IMR-90 (cell line): ENCODE results near the gene PIEZO1. TPM values are rescaled to one million over a fixed set of nuclear protein-coding genes. Genes with fewer than 3 reads are reported as not detected.

Source experiments
- ATAC-seq: fragments of 200-7000 bp; cut with Tn5 transposase; 2 replicates; pipeline ENCODE4 v1.9.1; 2020; ENCODE audit warnings: low read depth, mild to moderate bottlenecking, moderate library complexity
- BruUV-seq: library from RNA; stranded (reverse); fragments of 400-500 nt; replicated peaks from 2 replicates; lab custom pipeline; 2021; lab: Mats Ljungman, UMichigan
- CTCF ChIA-PET: fragments of 300-600 bp; formaldehyde crosslinking; extraction: SDS; loops from one replicate; lab custom pipeline; 2021; ENCODE audit warnings: antibody characterized with exemption; lab: Yijun Ruan, JAX
- POLR2A ChIA-PET: fragments of 300-600 bp; sonication (Branson Sonifier 250); formaldehyde crosslinking; loops from one replicate; lab custom pipeline; 2022; ENCODE audit warnings: antibody characterized with exemption; ENCODE audit not compliant: unreplicated experiment; lab: Charles Lee
- DNase-seq: peaks from one replicate; pipeline ENCODE4 v3.0.0; 2013
- H2AFZ ChIP-seq: replicated peaks from 2 replicates; pipeline ENCODE3; 2013; ENCODE audit warnings: low read length, mild to moderate bottlenecking; ENCODE audit not compliant: poor library complexity
- H2AK5ac ChIP-seq: 2 replicates; pipeline ENCODE4 v1.6.1; 2013; ENCODE audit warnings: low read depth, low read length, inconsistent platforms
- H2AK9ac ChIP-seq: replicated peaks from 2 replicates; pipeline ENCODE3; 2013; ENCODE audit warnings: mild to moderate bottlenecking, low read depth, low read length, moderate library complexity; ENCODE audit not compliant: poor library complexity
- H2BK120ac ChIP-seq: 2 replicates; pipeline ENCODE4 v1.6.1; 2013; ENCODE audit warnings: low read depth, low read length, inconsistent platforms
- H2BK15ac ChIP-seq: 3 replicates; pipeline ENCODE4 v1.6.1; 2013; ENCODE audit warnings: low read depth, low read length, inconsistent platforms
- H2BK20ac ChIP-seq: 2 replicates; pipeline ENCODE4 v1.6.1; 2013; ENCODE audit warnings: low read depth, mild to moderate bottlenecking, inconsistent platforms, low read length, moderate library complexity
- H2BK5ac ChIP-seq: 2 replicates; pipeline ENCODE4 v1.6.1; 2013; ENCODE audit warnings: mild to moderate bottlenecking, low read depth, low read length, inconsistent platforms; ENCODE audit not compliant: poor library complexity, severe bottlenecking
- H3K14ac ChIP-seq: replicated peaks from 2 replicates; pipeline ENCODE4 v1.6.1; 2013; ENCODE audit warnings: low read depth, low read length, inconsistent platforms
- H3K18ac ChIP-seq: 2 replicates; pipeline ENCODE4 v1.6.1; 2013; ENCODE audit warnings: low read depth, low read length, control low read depth
- H3K23ac ChIP-seq: 2 replicates; pipeline ENCODE4 v1.6.1; 2013; ENCODE audit warnings: low read depth, low read length, inconsistent platforms
- H3K27ac ChIP-seq: 2 replicates; pipeline ENCODE4 v1.5.1; 2013; ENCODE audit warnings: mild to moderate bottlenecking, control low read depth, low read length; ENCODE audit not compliant: insufficient read depth
- H3K27me3 ChIP-seq: 2 replicates; pipeline ENCODE4 v1.6.1; 2013; ENCODE audit warnings: low read length; ENCODE audit not compliant: control insufficient read depth, insufficient read depth
- H3K36me3 ChIP-seq: 2 replicates; pipeline ENCODE4 v1.6.1; 2013; ENCODE audit warnings: low read length, mixed read lengths; ENCODE audit not compliant: control insufficient read depth, insufficient read depth
- H3K4ac ChIP-seq: 2 replicates; pipeline ENCODE4 v1.6.1; 2013; ENCODE audit warnings: low read depth, low read length, inconsistent platforms
- H3K4me1 ChIP-seq: 2 replicates; pipeline ENCODE4 v1.6.1; 2013; ENCODE audit warnings: low read length, mixed read lengths; ENCODE audit not compliant: control insufficient read depth, insufficient read depth
- H3K4me2 ChIP-seq: 2 replicates; pipeline ENCODE4 v1.6.1; 2013; ENCODE audit warnings: low read depth, mild to moderate bottlenecking, control low read depth, low read length, moderate library complexity
- H3K4me3 ChIP-seq: 2 replicates; pipeline ENCODE4 v1.5.1; 2013; ENCODE audit warnings: low read depth, mild to moderate bottlenecking, control low read depth, low read length, moderate library complexity; ENCODE audit not compliant: insufficient read depth
- H3K56ac ChIP-seq: 2 replicates; pipeline ENCODE4 v1.6.1; 2013; ENCODE audit warnings: low read length, inconsistent platforms; ENCODE audit not compliant: insufficient read depth; ENCODE audit errors: extremely low read depth
- H3K79me1 ChIP-seq, 2 experiments: 2 replicates each; pipeline ENCODE4 v1.6.1; 2013; ENCODE audit warnings: low read length in 2 of 2, inconsistent platforms in 1 of 2, low read depth in 1 of 2
- H3K9ac ChIP-seq: 2 replicates; pipeline ENCODE4 v1.6.1; 2013; ENCODE audit warnings: low read depth, low read length, control low read depth
- H3K9me1 ChIP-seq: 2 replicates; pipeline ENCODE4 v1.6.1; 2013; ENCODE audit warnings: low read length, inconsistent platforms; ENCODE audit not compliant: insufficient read depth
- H3K9me3 ChIP-seq: 2 replicates; pipeline ENCODE4 v1.6.1; 2013; ENCODE audit warnings: low read length; ENCODE audit not compliant: control insufficient read depth, insufficient read depth
- H4K20me1 ChIP-seq: 2 replicates; pipeline ENCODE4 v1.6.1; 2013; ENCODE audit warnings: low read length, inconsistent platforms; ENCODE audit not compliant: insufficient read depth
- H4K5ac ChIP-seq: 2 replicates; pipeline ENCODE4 v1.6.1; 2013; ENCODE audit warnings: mild to moderate bottlenecking, low read depth, low read length, control low read depth
- H4K8ac ChIP-seq, 2 experiments: 2 replicates each; pipeline ENCODE4 v1.6.1; 2013; ENCODE audit warnings: low read depth in 2 of 2, low read length in 2 of 2, control low read depth in 1 of 2, inconsistent platforms in 1 of 2
- H4K91ac ChIP-seq: 2 replicates; pipeline ENCODE4 v1.6.1; 2013; ENCODE audit warnings: low read depth, low read length, inconsistent platforms; ENCODE audit not compliant: insufficient read depth
- BHLHE40 ChIP-seq: fragments of 150-350 bp; IDR thresholded peaks from 2 replicates; pipeline ENCODE4 v1.6.1; 2016; ENCODE audit warnings: mild to moderate bottlenecking, low read depth, low read length
- CEBPB ChIP-seq: IDR thresholded peaks from 2 replicates; pipeline ENCODE4 v1.6.1; 2012; ENCODE audit warnings: low read depth, low read length, improper control_type of control experiment
- CHD1 ChIP-seq: IDR thresholded peaks from 2 replicates; pipeline ENCODE4 v1.6.1; 2012; ENCODE audit warnings: low read depth, low read length, improper control_type of control experiment
- FOS ChIP-seq: fragments of 150-350 bp; IDR thresholded peaks from 2 replicates; pipeline ENCODE4 v1.6.1; 2016; ENCODE audit warnings: low read depth, low read length
- MAFK ChIP-seq: IDR thresholded peaks from 2 replicates; pipeline ENCODE4 v1.6.1; 2012; ENCODE audit warnings: low read depth, low read length, improper control_type of control experiment
- MAZ ChIP-seq: IDR thresholded peaks from 2 replicates; pipeline ENCODE4 v1.6.1; 2012; ENCODE audit warnings: low read depth, mild to moderate bottlenecking, low read length, improper control_type of control experiment, moderate library complexity, borderline replicate concordance
- MXI1 ChIP-seq: IDR thresholded peaks from 2 replicates; pipeline ENCODE4 v1.6.1; 2012; ENCODE audit warnings: low read depth, mild to moderate bottlenecking, low read length, moderate library complexity, borderline replicate concordance
- NFE2L2 ChIP-seq: fragments of 150-350 bp; IDR thresholded peaks from 2 replicates; pipeline ENCODE4 v1.6.1; 2016; ENCODE audit warnings: low read depth, mild to moderate bottlenecking, low read length
- POLR2A ChIP-seq: IDR thresholded peaks from 2 replicates; pipeline ENCODE4 v1.6.1; 2012; ENCODE audit warnings: mild to moderate bottlenecking, low read depth, low read length
- RAD21 ChIP-seq: IDR thresholded peaks from 2 replicates; pipeline ENCODE4 v1.6.1; 2012; ENCODE audit warnings: low read length, improper control_type of control experiment
- RCOR1 ChIP-seq: IDR thresholded peaks from 2 replicates; pipeline ENCODE4 v1.6.1; 2012; ENCODE audit warnings: mild to moderate bottlenecking, low read length, improper control_type of control experiment; ENCODE audit not compliant: insufficient replicate concordance
- RFX5 ChIP-seq: IDR thresholded peaks from 2 replicates; pipeline ENCODE4 v1.8.0; 2012; ENCODE audit warnings: low read depth, mild to moderate bottlenecking, low read length, moderate library complexity
- SMC3 ChIP-seq: fragments of 150-350 bp; IDR thresholded peaks from 2 replicates; pipeline ENCODE4 v1.6.1; 2016; ENCODE audit warnings: low read depth, mild to moderate bottlenecking, antibody characterized with exemption, low read length, moderate library complexity
- WGBS, 2 experiments: methylation state at CpG; one replicate each; pipeline versions ENCODE4 v1.1.5 to v1.1.7; 2013; ENCODE audit warnings: missing lambda C conversion rate in 2 of 2; ENCODE audit not compliant: insufficient read length in 1 of 2; ENCODE audit errors: extremely low coverage in 2 of 2; 5-methylcytosine and 5-hydroxymethylcytosine counted together
- dilution Hi-C: fragments of 300-500 bp; cut with HindIII; formaldehyde crosslinking; loops from one replicate; pipeline ENCODE4 v1.14.3; 2018; ENCODE audit warnings: low sequenced_read_pairs; ENCODE audit not compliant: unreplicated experiment
- in situ Hi-C: fragments of 300-500 bp; cut with MboI; formaldehyde crosslinking; loops from 3 replicates; pipeline ENCODE4 v1.14.3; 2019; ENCODE audit warnings: low sequenced_read_pairs, inconsistent platforms, mixed read lengths
- intact Hi-C: fragments of 100-400 bp; cut with micrococcal nuclease; formaldehyde crosslinking; loops from 2 replicates; pipeline ENCODE4 v1.10.0; 2022
- polyA plus RNA-seq, 3 experiments: library from polyadenylated mRNA; depleted of rRNA; stranded (reverse); fragments of >200 nt; gene quantifications; 2 replicates each; pipeline ENCODE4 v1.2.3, GENCODE V29; 2012; ENCODE audit warnings: low replicate concordance in 1 of 3
- total RNA-seq: library from RNA; depleted of rRNA; stranded (reverse); fragments of >200 nt; gene quantifications from 2 replicates; pipeline ENCODE4 v1.2.3, GENCODE V29; 2012
- TF ChIP-seq, protein P1 (sequence below): fragments of 150-350 bp; IDR thresholded peaks from 2 replicates; pipeline ENCODE4 v1.6.1; 2016; ENCODE audit warnings: low read depth, mild to moderate bottlenecking, low read length, moderate library complexity, borderline replicate concordance
- TF ChIP-seq, protein P2 (sequence below): fragments of 150-350 bp; IDR thresholded peaks from 2 replicates; pipeline ENCODE4 v1.6.1; 2017; ENCODE audit warnings: mild to moderate bottlenecking, antibody characterized with exemption, low read length, low read depth
- TF ChIP-seq, protein P3 (sequence below): conservative IDR thresholded peaks from 2 replicates; pipeline ENCODE4 v1.5.1; 2012; ENCODE audit warnings: mild to moderate bottlenecking, low read depth, low read length, improper control_type of control experiment

PIEZO1 gene
- total and polyA plus RNA-seq, 2 of the 4 experiments (the other 2 are of a cell fraction) = 36.2 to 372 TPM

DNA sequence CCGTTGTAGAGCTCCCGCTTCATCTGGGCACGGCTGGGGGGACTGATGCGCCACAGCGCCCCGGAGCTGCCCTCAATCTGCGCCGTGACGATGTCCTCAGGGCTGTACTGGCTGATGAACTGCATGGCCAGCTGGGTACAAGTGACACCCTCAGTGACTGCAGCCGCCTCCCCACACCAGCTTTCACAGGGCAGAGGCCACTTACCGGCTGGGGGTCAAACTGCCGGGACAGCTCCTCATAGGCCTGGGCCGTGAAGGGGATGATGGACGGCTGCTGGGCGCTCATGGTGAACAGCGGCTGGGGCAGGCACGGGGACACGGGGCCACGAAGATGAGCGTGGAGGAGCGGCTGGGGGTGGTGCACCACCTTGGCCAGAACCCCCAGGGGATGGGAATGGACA is 68.4 kb downstream of the PIEZO1 start:
- H4K20me1 ChIP-seq = peaks cover 33% of the 10 kb centered on the region
- H3K79me1 ChIP-seq = peaks cover 5 to 31% of the 10 kb centered on the region in 2 experiments; a peak in 3 of 4 replicates
- intact Hi-C loops (no loop called here), in situ Hi-C loops (no loop called here), dilution Hi-C loops (no loop called here)
- H4K8ac ChIP-seq = no peak overlapping the region
- CTCF ChIA-PET = no interaction called here
- H3K4me2 ChIP-seq = no peak overlapping the region
- H3K56ac ChIP-seq = no peak overlapping the region
- H2BK20ac ChIP-seq = no peak overlapping the region
- no peak overlapping the region for H3K27ac ChIP-seq
- no peak overlapping the region for H4K5ac ChIP-seq
- no peak overlapping the region for H3K18ac ChIP-seq
- no peaks in the 10 kb centered on the region for H3K9me1 ChIP-seq
- TF ChIP-seq RFX5 (no peak), BHLHE40 (no peak), CEBPB (no peak), SMC3 (no peak), CHD1 (no peak), POLR2A (no peak), FOS (no peak), NFE2L2 (no peak), RAD21 (no peak), MXI1 (no peak), MAZ (no peak), MAFK (no peak), RCOR1 (no peak)
- TF ChIP-seq, protein P1, sequence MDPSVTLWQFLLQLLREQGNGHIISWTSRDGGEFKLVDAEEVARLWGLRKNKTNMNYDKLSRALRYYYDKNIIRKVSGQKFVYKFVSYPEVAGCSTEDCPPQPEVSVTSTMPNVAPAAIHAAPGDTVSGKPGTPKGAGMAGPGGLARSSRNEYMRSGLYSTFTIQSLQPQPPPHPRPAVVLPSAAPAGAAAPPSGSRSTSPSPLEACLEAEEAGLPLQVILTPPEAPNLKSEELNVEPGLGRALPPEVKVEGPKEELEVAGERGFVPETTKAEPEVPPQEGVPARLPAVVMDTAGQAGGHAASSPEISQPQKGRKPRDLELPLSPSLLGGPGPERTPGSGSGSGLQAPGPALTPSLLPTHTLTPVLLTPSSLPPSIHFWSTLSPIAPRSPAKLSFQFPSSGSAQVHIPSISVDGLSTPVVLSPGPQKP = no peak
- TF ChIP-seq, protein P2, sequence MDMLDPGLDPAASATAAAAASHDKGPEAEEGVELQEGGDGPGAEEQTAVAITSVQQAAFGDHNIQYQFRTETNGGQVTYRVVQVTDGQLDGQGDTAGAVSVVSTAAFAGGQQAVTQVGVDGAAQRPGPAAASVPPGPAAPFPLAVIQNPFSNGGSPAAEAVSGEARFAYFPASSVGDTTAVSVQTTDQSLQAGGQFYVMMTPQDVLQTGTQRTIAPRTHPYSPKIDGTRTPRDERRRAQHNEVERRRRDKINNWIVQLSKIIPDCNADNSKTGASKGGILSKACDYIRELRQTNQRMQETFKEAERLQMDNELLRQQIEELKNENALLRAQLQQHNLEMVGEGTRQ = no peak
- TF ChIP-seq, protein P3, sequence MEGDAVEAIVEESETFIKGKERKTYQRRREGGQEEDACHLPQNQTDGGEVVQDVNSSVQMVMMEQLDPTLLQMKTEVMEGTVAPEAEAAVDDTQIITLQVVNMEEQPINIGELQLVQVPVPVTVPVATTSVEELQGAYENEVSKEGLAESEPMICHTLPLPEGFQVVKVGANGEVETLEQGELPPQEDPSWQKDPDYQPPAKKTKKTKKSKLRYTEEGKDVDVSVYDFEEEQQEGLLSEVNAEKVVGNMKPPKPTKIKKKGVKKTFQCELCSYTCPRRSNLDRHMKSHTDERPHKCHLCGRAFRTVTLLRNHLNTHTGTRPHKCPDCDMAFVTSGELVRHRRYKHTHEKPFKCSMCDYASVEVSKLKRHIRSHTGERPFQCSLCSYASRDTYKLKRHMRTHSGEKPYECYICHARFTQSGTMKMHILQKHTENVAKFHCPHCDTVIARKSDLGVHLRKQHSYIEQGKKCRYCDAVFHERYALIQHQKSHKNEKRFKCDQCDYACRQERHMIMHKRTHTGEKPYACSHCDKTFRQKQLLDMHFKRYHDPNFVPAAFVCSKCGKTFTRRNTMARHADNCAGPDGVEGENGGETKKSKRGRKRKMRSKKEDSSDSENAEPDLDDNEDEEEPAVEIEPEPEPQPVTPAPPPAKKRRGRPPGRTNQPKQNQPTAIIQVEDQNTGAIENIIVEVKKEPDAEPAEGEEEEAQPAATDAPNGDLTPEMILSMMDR = no peak
- H2BK5ac ChIP-seq = no peak overlapping the region
- H2AK9ac ChIP-seq = no peak overlapping the region
- POLR2A ChIA-PET = no interaction called here
- H3K9ac ChIP-seq = no peak overlapping the region
- H3K23ac ChIP-seq = no peak overlapping the region
- BruUV-seq = no TSS peak
- no peak overlapping the region for H3K14ac ChIP-seq
- no peak overlapping the region for H4K91ac ChIP-seq
- H3K4me3 ChIP-seq = no peak overlapping the region
- H3K36me3 ChIP-seq = peaks cover 80% of the 10 kb centered on the region
- 90% methylated on average over 18 of the region's 21 CpGs; no CpG with 5 or more reads in 1 of the 2 experiments for WGBS, 2 experiments
- H2BK120ac ChIP-seq = no peak overlapping the region
- no peak overlapping the region for H2AFZ ChIP-seq
- no peak overlapping the region for H2BK15ac ChIP-seq
- no peaks in the 10 kb centered on the region for H3K4me1 ChIP-seq
- DNase-seq = no peak
- no peak overlapping the region for H2AK5ac ChIP-seq
- no peak for ATAC-seq
- no peaks in the 10 kb centered on the region for H3K27me3 ChIP-seq
- H3K4ac ChIP-seq = no peak overlapping the region
- H3K9me3 ChIP-seq = no peaks in the 10 kb centered on the region
